CD4-positive, alpha-beta T cell (primary cell): Measurements from ENCODE around the gene MMP10. TPM values are rescaled to one million over a fixed set of nuclear protein-coding genes. Genes with fewer than 3 reads are reported as not detected.

Experiments
- ATAC-seq: fragments of 200-7000 bp; cut with Tn5 transposase; one replicate; pipeline ENCODE4 v1.10.0; 2022; ENCODE audit warnings: mild to moderate bottlenecking; ENCODE audit not compliant: poor library complexity
- CTCF ChIA-PET: fragments of 350-600 bp; sonication (Branson Sonifier 250); formaldehyde crosslinking; loops from one replicate; lab custom pipeline; 2021; ENCODE audit warnings: antibody characterized with exemption, inconsistent platforms; lab: Charles Lee
- POLR2A ChIA-PET: fragments of 350-600 bp; sonication (Branson Sonifier 250); formaldehyde crosslinking; loops from one replicate; lab custom pipeline; 2021; ENCODE audit warnings: antibody characterized with exemption, inconsistent platforms; lab: Charles Lee
- DNase-seq, 14 experiments: peaks; one replicate each; pipeline ENCODE4 v3.0.0-alpha.2; 2013 to 2020; ENCODE audit warnings: mixed read lengths in 2 of 14
- H3K27ac ChIP-seq, 2 donors: one replicate each; pipeline versions ENCODE4 v1.5.1 to v1.7.0; 2013; ENCODE audit warnings: low read length in 2 of 2, low read depth in 1 of 2, mild to moderate bottlenecking in 1 of 2
- H3K27me3 ChIP-seq, 2 experiments: 1 replicate in 1 of 2; 2 replicates in 1 of 2; pipeline versions ENCODE4 v1.6.1 to v1.7.0; 2013; ENCODE audit warnings: low read length in 2 of 2, control low read depth in 1 of 2, mild to moderate bottlenecking in 1 of 2, moderate library complexity in 1 of 2; ENCODE audit not compliant: insufficient read depth in 2 of 2, control insufficient read depth in 1 of 2
- H3K36me3 ChIP-seq: one replicate; pipeline ENCODE4 v1.6.1; 2013; ENCODE audit warnings: low read length, control low read depth; ENCODE audit not compliant: insufficient read depth
- H3K4me1 ChIP-seq: one replicate; pipeline ENCODE4 v1.6.1; 2013; ENCODE audit warnings: low read length, control low read depth; ENCODE audit not compliant: insufficient read depth
- H3K4me3 ChIP-seq: one replicate; pipeline ENCODE4 v1.5.1; 2013; ENCODE audit warnings: mild to moderate bottlenecking, low read length, moderate library complexity
- H3K9me3 ChIP-seq, 2 experiments: 1 replicate in 1 of 2; 2 replicates in 1 of 2; pipeline versions ENCODE4 v1.6.1 to v1.7.0; 2013; ENCODE audit warnings: low read length in 2 of 2, mild to moderate bottlenecking in 2 of 2, control low read depth in 1 of 2, moderate library complexity in 1 of 2; ENCODE audit not compliant: control insufficient read depth in 1 of 2, insufficient read depth in 1 of 2
- H3K27ac Mint-ChIP-seq: one replicate; pipeline ENCODE4 v1.8.0; 2020; ENCODE audit warnings: mixed read lengths
- H3K27me3 Mint-ChIP-seq: one replicate; pipeline ENCODE4 v1.8.0; 2021; ENCODE audit warnings: mixed read lengths
- H3K36me3 Mint-ChIP-seq: one replicate; pipeline ENCODE4 v1.8.0; 2021; ENCODE audit warnings: low read depth, mixed read lengths
- H3K4me1 Mint-ChIP-seq: one replicate; pipeline ENCODE4 v1.8.0; 2021; ENCODE audit warnings: low read depth, mixed read lengths
- H3K4me3 Mint-ChIP-seq: one replicate; pipeline ENCODE4 v1.8.0; 2020; ENCODE audit warnings: mild to moderate bottlenecking, mixed read lengths
- H3K9me3 Mint-ChIP-seq: one replicate; pipeline ENCODE4 v1.8.0; 2020; ENCODE audit warnings: mixed read lengths
- CTCF ChIP-seq: fragments of 200-600 bp; IDR thresholded peaks from one replicate; pipeline ENCODE4 v1.8.0; 2022; ENCODE audit warnings: antibody characterized with exemption, mild to moderate bottlenecking
- intact Hi-C, 2 experiments: fragments of 100-400 bp; cut with DNase I in 1 of 2; cut with micrococcal nuclease in 1 of 2; formaldehyde crosslinking; loops; one replicate each; pipeline versions ENCODE4 v1.15.1 to v1.9.0; 2023 to 2025; cut with DNase I, micrococcal nuclease
- total RNA-seq, 174 experiments: library from RNA in 2 of 174; stranded (reverse) in 2 of 174; gene quantifications; one replicate each; pipeline ENCODE4 v1.2.3 and lab custom pipeline; 2021 to 2026

The MMP10 gene
- total RNA-seq, 2 experiments from 2014 or later: not detected

- H3K4me1 ChIP-seq: no peaks in the 10 kb centered on the region
- no peaks in the 10 kb centered on the region for H3K27me3 ChIP-seq
- no peak overlapping the region for H3K27ac ChIP-seq
- ATAC-seq: no peak
- no peaks in the 10 kb centered on the region for H3K36me3 ChIP-seq
- Mint-ChIP-seq H3K4me3 (no peak overlapping the region), H3K4me1 (no peaks in the 10 kb centered on the region), H3K27me3 (peaks cover 26% of the 10 kb centered on the region), H3K9me3 (no peaks in the 10 kb centered on the region), H3K27ac (no peak overlapping the region), H3K36me3 (no peaks in the 10 kb centered on the region)
- no peak for TF ChIP-seq CTCF
- ChIA-PET CTCF (no interaction called here), POLR2A (no interaction called here)
- no peak overlapping the region for H3K4me3 ChIP-seq
- no peak for DNase-seq
- H3K9me3 ChIP-seq: peaks cover 0 to 5% of the 10 kb centered on the region in 2 experiments
- intact Hi-C loops: no loop called here
Measured at GRCh38 chr11:102806296-102806695, 25.9 kb upstream of the MMP10 start.

- no peak for TF ChIP-seq CTCF
- CTCF ChIA-PET: no interaction called here
- peaks cover 0 to 3% of the 10 kb centered on the region in 2 experiments for H3K9me3 ChIP-seq
Measured at GRCh38 chr11:102802341-102802740, 21.9 kb upstream of the MMP10 start.

GRCh38 chr11:102800767-102801166 is 20.3 kb upstream of the MMP10 start:
- Mint-ChIP-seq H3K4me3 (no peak overlapping the region), H3K27ac (no peak overlapping the region), H3K36me3 (no peaks in the 10 kb centered on the region), H3K27me3 (peaks cover 30% of the 10 kb centered on the region), H3K4me1 (no peaks in the 10 kb centered on the region), H3K9me3 (no peaks in the 10 kb centered on the region)
- Histone ChIP-seq H3K4me3 (no peak overlapping the region), H3K27ac (no peak overlapping the region), H3K9me3 (peaks cover 0 to 3% of the 10 kb centered on the region in 2 experiments), H3K4me1 (no peaks in the 10 kb centered on the region), H3K36me3 (no peaks in the 10 kb centered on the region), H3K27me3 (no peaks in the 10 kb centered on the region)
- ChIA-PET POLR2A (no interaction called here), CTCF (no interaction called here)
- ATAC-seq (no peak), DNase-seq (no peak)
- intact Hi-C loops: no loop called here
- no peak for TF ChIP-seq CTCF

More at GRCh38 chr11:102802341-102802740, 21.9 kb upstream of the MMP10 start:
- Histone ChIP-seq H3K27ac (no peak overlapping the region), H3K4me3 (no peak overlapping the region), H3K36me3 (no peaks in the 10 kb centered on the region), H3K4me1 (no peaks in the 10 kb centered on the region), H3K27me3 (no peaks in the 10 kb centered on the region)
- H3K9me3 Mint-ChIP-seq: no peaks in the 10 kb centered on the region
- no peak for ATAC-seq
- no peaks in the 10 kb centered on the region for H3K4me1 Mint-ChIP-seq
- no peak overlapping the region for H3K4me3 Mint-ChIP-seq
- H3K27me3 Mint-ChIP-seq: peaks cover 30% of the 10 kb centered on the region
- POLR2A ChIA-PET: no interaction called here
- no peaks in the 10 kb centered on the region for H3K36me3 Mint-ChIP-seq
- intact Hi-C loops: no loop called here
- DNase-seq: no peak
- H3K27ac Mint-ChIP-seq: no peak overlapping the region
